Neural cell (in vitro differentiated cells): ENCODE measurements around the gene C11orf86. TPM values are rescaled to one million over a fixed set of nuclear protein-coding genes. Genes with fewer than 3 reads are reported as not detected.

Experiments
- H2AFZ ChIP-seq: fragments of 200-600, 300-800 bp; sonication (generic), shearing (Covaris generic); 2 replicates; pipeline ENCODE4 v1.6.0; 2014; ENCODE audit warnings: low read depth, mild to moderate bottlenecking, antibody characterized with exemption, low read length, moderate library complexity
- H3F3A ChIP-seq: fragments of 200-600 bp; shearing (Covaris generic); 2 replicates; pipeline ENCODE4 v1.6.1; 2016; ENCODE audit warnings: mild to moderate bottlenecking, moderate library complexity, mixed read lengths, antibody characterized with exemption, low read length; ENCODE audit not compliant: insufficient read depth, poor library complexity, severe bottlenecking
- H3K27ac ChIP-seq: fragments of 200-600, 300-800 bp; sonication (generic), shearing (Covaris generic); 2 replicates; pipeline ENCODE4 v1.5.1; 2014; ENCODE audit warnings: mild to moderate bottlenecking, low read length, moderate library complexity
- H3K27me3 ChIP-seq: fragments of 300-800, 200-600 bp; sonication (generic), shearing (Covaris generic); 2 replicates; pipeline ENCODE4 v1.6.0; 2014; ENCODE audit warnings: mild to moderate bottlenecking, low read depth, low read length, moderate library complexity; ENCODE audit not compliant: insufficient read depth
- H3K36me3 ChIP-seq: fragments of 300-800, 200-600 bp; sonication (generic), shearing (Covaris generic); 2 replicates; pipeline ENCODE4 v1.5.1; 2014; ENCODE audit warnings: mild to moderate bottlenecking, antibody characterized with exemption, low read length, moderate library complexity; ENCODE audit not compliant: insufficient read depth
- H3K4me2 ChIP-seq: fragments of 300-800, 200-600 bp; sonication (generic), shearing (Covaris generic); 2 replicates; pipeline ENCODE4 v1.6.0; 2014; ENCODE audit warnings: mild to moderate bottlenecking, low read length
- H3K4me3 ChIP-seq: fragments of 300-800, 200-600 bp; sonication (generic), shearing (Covaris generic); 2 replicates; pipeline ENCODE4 v1.5.1; 2014; ENCODE audit warnings: mild to moderate bottlenecking, low read length, moderate library complexity
- H3K79me2 ChIP-seq: fragments of 200-600 bp; shearing (Covaris generic); replicated peaks from 2 replicates; pipeline ENCODE4 v1.6.0; 2014; ENCODE audit warnings: mild to moderate bottlenecking, low read length, moderate library complexity; ENCODE audit not compliant: insufficient read depth
- H3K9ac ChIP-seq: fragments of 300-800, 200-600 bp; sonication (generic), shearing (Covaris generic); 2 replicates; pipeline ENCODE4 v1.6.1; 2016; ENCODE audit warnings: mild to moderate bottlenecking, low read length, mixed read lengths
- H3K9me2 ChIP-seq: fragments of 200-600 bp; shearing (Covaris generic); 2 replicates; pipeline ENCODE4 v1.6.1; 2016; ENCODE audit warnings: mild to moderate bottlenecking, low read length, mixed read lengths; ENCODE audit not compliant: insufficient read depth
- H3K9me3 ChIP-seq: fragments of 200-600, 300-800 bp; sonication (generic), shearing (Covaris generic); 2 replicates; pipeline ENCODE4 v1.6.1; 2016; ENCODE audit warnings: mild to moderate bottlenecking, mixed run types, low read length, moderate library complexity, mixed read lengths
- H4K20me1 ChIP-seq: fragments of 200-600 bp; shearing (Covaris generic); 2 replicates; pipeline ENCODE4 v1.6.1; 2016; ENCODE audit warnings: mild to moderate bottlenecking, mixed run types; ENCODE audit not compliant: insufficient read depth
- CTCF ChIP-seq: fragments of 450-650 bp; IDR thresholded peaks from 2 replicates; pipeline ENCODE4 v1.5.1; 2014; ENCODE audit warnings: antibody characterized with exemption, mild to moderate bottlenecking, moderate library complexity; ENCODE audit not compliant: poor library complexity, severe bottlenecking
- EP300 ChIP-seq: fragments of 450-650 bp; conservative IDR thresholded peaks from 2 replicates; pipeline ENCODE4 v1.6.1; 2014; ENCODE audit warnings: antibody characterized with exemption, mild to moderate bottlenecking, moderate library complexity; ENCODE audit not compliant: poor library complexity, severe bottlenecking
- EZH2 ChIP-seq: fragments of 200-600, 300-800 bp; shearing (Covaris generic), sonication (generic); IDR thresholded peaks from 2 replicates; pipeline ENCODE4 v1.6.1; 2014; ENCODE audit warnings: antibody characterized with exemption, low read length, borderline replicate concordance, mild to moderate bottlenecking; ENCODE audit not compliant: insufficient read depth, poor library complexity, severe bottlenecking
- MXI1 ChIP-seq: fragments of 450-650 bp; conservative IDR thresholded peaks from 2 replicates; pipeline ENCODE4 v1.6.1; 2014; ENCODE audit warnings: antibody characterized with exemption, mild to moderate bottlenecking; ENCODE audit not compliant: poor library complexity, severe bottlenecking
- POLR2AphosphoS5 ChIP-seq: IDR thresholded peaks from 2 replicates; pipeline ENCODE4 v1.6.1; 2012
- RAD21 ChIP-seq: fragments of 450-650 bp; conservative IDR thresholded peaks from 2 replicates; pipeline ENCODE4 v1.6.1; 2014; ENCODE audit warnings: antibody characterized with exemption, mild to moderate bottlenecking, moderate library complexity
- REST ChIP-seq: IDR thresholded peaks from 2 replicates; pipeline ENCODE4 v1.6.1; 2012; ENCODE audit warnings: borderline replicate concordance
- SMC3 ChIP-seq: fragments of 450-650 bp; conservative IDR thresholded peaks from 2 replicates; pipeline ENCODE4 v1.6.1; 2014; ENCODE audit warnings: antibody characterized with exemption, mild to moderate bottlenecking, moderate library complexity; ENCODE audit not compliant: poor library complexity
- TAF1 ChIP-seq: IDR thresholded peaks from 2 replicates; pipeline ENCODE4 v1.6.1; 2012; ENCODE audit warnings: low read depth
- polyA plus RNA-seq: library from polyadenylated mRNA; depleted of rRNA; stranded (reverse); fragments of >200 nt; gene quantifications from 2 replicates; pipeline ENCODE4 v1.2.3, GENCODE V29; 2014

C11orf86 gene
- polyA plus RNA-seq, 1 donor from 2014 or later, result not detected

- Histone ChIP-seq H3K9me2 (no peaks in the 10 kb centered on the region), H3F3A (no peaks in the 10 kb centered on the region), H3K27me3 (no peaks in the 10 kb centered on the region), H3K4me2 (no peak overlapping the region), H3K9me3 (no peaks in the 10 kb centered on the region), H4K20me1 (no peaks in the 10 kb centered on the region), H2AFZ (no peak overlapping the region), H3K9ac (no peak overlapping the region), H3K4me3 (no peak overlapping the region), H3K36me3 (no peaks in the 10 kb centered on the region), H3K79me2 (no peaks in the 10 kb centered on the region), H3K27ac (no peak overlapping the region)
- TF ChIP-seq CTCF, result no peak
- no peak for TF ChIP-seq POLR2AphosphoS5
- no peak for TF ChIP-seq SMC3
- no peak for TF ChIP-seq RAD21
- no peak for TF ChIP-seq REST
- no peak for TF ChIP-seq EZH2
- no peak for TF ChIP-seq MXI1
- no peak for TF ChIP-seq TAF1
- no peak for TF ChIP-seq EP300
These were observed 7.3 kb upstream of the C11orf86 start for GRCh38 chr11:66967670-66968425.

- Histone ChIP-seq H3K9me2 (no peaks in the 10 kb centered on the region), H3K27me3 (no peaks in the 10 kb centered on the region), H3K4me3 (no peak overlapping the region), H3K27ac (no peak overlapping the region), H3K9me3 (no peaks in the 10 kb centered on the region), H3F3A (no peaks in the 10 kb centered on the region), H4K20me1 (no peaks in the 10 kb centered on the region), H3K36me3 (no peaks in the 10 kb centered on the region), H3K4me2 (no peak overlapping the region), H3K9ac (no peak overlapping the region), H3K79me2 (no peaks in the 10 kb centered on the region), H2AFZ (no peak overlapping the region)
- no peak for TF ChIP-seq RAD21
- no peak for TF ChIP-seq CTCF
- no peak for TF ChIP-seq TAF1
- TF ChIP-seq MXI1, result no peak
- no peak for TF ChIP-seq SMC3
- TF ChIP-seq EZH2, result no peak
- TF ChIP-seq REST, result no peak
- no peak for TF ChIP-seq POLR2AphosphoS5
- TF ChIP-seq EP300, result no peak
These were observed 5.4 kb upstream of the C11orf86 start for GRCh38 chr11:66969584-66970225.
